Measurements from ENCODE around the gene JOSD1. TPM values are rescaled to one million over a fixed set of nuclear protein-coding genes. Genes with fewer than 3 reads are reported as not detected.
A peak's percentile ranks its signal among the peaks of the same experiment; 100 is the strongest.

Gene JOSD1
- 26.0 and 27.0 TPM in 2 replicates for polyA plus RNA-seq (2013)

DNA sequence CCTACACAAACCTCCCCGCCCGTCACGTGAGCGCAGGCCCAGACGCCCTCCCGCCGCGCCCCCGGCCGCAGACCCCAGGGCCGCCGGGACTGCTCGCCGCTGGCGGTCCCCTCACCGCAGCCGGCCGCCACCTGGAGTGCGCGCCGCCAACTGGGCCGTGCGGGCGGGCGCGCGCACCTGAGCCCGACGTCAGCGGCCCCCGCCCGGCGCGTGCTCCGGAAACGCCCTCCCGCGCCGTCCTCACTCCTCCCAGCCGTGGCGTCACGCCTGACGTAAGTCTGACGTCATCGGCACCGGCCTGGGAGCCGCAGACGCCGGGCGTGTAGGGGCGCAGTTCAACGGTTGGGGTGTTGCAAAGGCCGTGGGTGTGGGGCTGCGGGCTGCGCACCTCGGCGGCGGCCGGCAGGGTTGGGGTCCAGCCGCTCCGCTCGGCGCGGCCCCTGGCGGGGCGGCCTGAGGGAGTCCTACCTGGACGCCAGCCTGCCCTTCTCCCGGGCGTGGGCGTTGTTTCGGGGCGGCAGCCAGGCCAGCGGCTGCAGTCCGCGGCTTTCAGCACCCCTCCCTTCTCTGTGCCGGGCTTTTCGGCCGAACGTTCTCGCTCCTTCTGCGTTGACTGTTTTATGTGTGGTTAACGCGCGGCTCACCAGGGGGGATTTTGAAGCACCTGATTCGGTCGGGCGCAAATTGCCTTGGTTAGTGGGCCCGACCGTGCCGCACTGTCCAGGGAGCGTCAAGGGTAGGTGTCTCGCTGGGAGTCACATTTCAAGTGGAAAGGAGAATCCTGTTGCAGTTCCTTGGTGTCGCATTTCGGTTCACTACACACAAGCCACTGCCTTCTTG lies at the start of gene JOSD1:
TSS of gene JOSD1 (minus strand) at position 155 of the 840 bp plus-strand sequence. CDS start 956 bp downstream, outside the sequence.
- Histone ChIP-seq H3K79me1 (ENCODE audit: low read length) (peaks cover 20% of the 10 kb centered on the region), H4K8ac (ENCODE audit: low read depth, low read length) (peak within 1 kb of the TSS; percentile 90), H3K18ac (ENCODE audit: low read length) (peak within 1 kb of the TSS; percentile 98), H2BK120ac (ENCODE audit: insufficient read depth, low read length, poor library complexity) (peak within 1 kb of the TSS; percentile 95), H3K27ac (ENCODE audit: low read depth, low read length) (peak within 1 kb of the TSS; percentile 88), H2BK12ac (ENCODE audit: low read length) (peak within 1 kb of the TSS; percentile 70), H2AFZ (ENCODE audit: insufficient read depth, low read length, poor library complexity) (peak within 1 kb of the TSS; percentile 94), H3K36me3 (ENCODE audit: control insufficient read depth in 1 of 2, insufficient read depth in 2 of 2, low read length in 2 of 2) (no peaks in the 10 kb centered on the region), H3K14ac (ENCODE audit: low read length) (peak within 1 kb of the TSS; percentile 99), H4K12ac (ENCODE audit: low read depth, low read length) (peak within 1 kb of the TSS; percentile 87), H3K9me3 (ENCODE audit: insufficient read depth, low read depth, low read length) (no peaks in the 10 kb centered on the region), H3K4ac (ENCODE audit: low read depth, low read length) (peak within 1 kb of the TSS; percentile 96), H3K4me2 (ENCODE audit: low read length) (peak within 1 kb of the TSS; percentile 93), H3K27me3 (ENCODE audit: insufficient read depth, low read length) (no peaks in the 10 kb centered on the region), H2BK5ac (ENCODE audit: low read depth, low read length, poor library complexity) (peak within 1 kb of the TSS; percentile 93), H3K79me2 (ENCODE audit: control insufficient read depth, insufficient read depth, low read length, poor library complexity) (peaks cover 15% of the 10 kb centered on the region), H3K9ac (ENCODE audit: low read length) (peak within 1 kb of the TSS; percentile 99), H3K4me1 (ENCODE audit: control insufficient read depth in 1 of 2, insufficient read depth in 2 of 2, low read length in 2 of 2) (peaks cover 5 to 16% of the 10 kb centered on the region in 2 experiments), H2AK5ac (ENCODE audit: low read length) (peak within 1 kb of the TSS; percentile 98), H3K23ac (ENCODE audit: low read length) (no peak within 1 kb of the TSS), H3K4me3 (ENCODE audit: low read depth, low read length) (peak within 1 kb of the TSS; percentile 97), H4K91ac (ENCODE audit: low read depth, low read length) (peak within 1 kb of the TSS; percentile 96)
- WGBS (ENCODE audit: extremely low coverage, insufficient coverage, insufficient read length) = no CpG with 5 or more reads among the region's 94 CpGs
- DNase-seq = peak; percentile 93 to 99

DNA sequence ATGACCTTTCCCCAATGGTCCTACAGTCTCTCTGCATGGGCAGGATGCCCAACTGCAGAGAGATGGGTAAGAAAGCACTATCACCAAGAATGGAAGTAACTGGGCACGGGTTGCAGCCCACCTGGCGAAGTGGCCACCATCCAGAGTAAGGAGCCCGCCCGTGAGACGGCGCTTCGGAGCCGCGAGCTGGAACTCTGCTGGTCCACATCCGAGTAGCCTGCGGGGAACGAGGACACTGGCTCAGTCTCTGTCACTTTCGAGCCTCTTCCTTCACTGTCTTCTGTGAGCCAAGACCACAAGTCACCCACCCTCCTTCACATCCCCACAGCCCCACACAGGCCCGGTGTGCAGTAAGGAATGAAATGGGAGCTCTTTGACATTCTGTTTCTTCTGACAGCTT lies 49.4 kb upstream of the JOSD1 start:
- no peak overlapping the region for H4K8ac ChIP-seq (ENCODE audit: low read depth, low read length)

DNA sequence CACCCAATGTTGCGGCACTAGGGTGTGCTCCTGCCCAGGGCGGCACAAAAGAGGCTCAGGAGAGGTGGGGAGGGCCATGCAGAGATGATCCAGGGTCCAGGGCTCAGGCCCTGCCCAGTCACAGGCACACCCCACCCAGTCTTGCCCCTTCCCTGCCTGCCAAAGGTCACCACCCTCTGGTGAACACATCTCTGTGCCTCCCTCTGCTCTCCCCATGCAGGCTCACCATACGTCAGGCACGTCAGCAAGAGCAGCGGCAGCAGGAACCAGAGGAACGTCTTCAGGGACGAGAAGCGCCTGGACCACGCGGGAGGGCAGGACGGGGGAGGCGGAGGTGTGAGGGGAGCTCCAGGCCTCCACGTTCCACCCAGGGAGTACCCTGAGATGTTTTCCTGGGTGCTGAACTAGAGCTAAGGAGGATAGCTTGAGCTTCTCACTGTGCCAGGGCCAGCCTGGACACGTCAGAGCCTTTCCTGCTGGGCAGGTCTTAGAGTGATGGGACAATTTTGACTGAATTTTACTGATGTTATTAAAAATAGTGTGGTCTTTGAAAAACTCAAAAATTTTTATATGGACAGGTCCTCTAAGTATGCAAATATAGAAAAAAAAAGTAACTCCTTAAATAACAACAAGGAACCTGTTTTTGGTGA lies 47.9 kb upstream of the JOSD1 start:
- Histone ChIP-seq H2BK120ac (ENCODE audit: insufficient read depth, low read length, poor library complexity) (no peak overlapping the region), H2BK5ac (ENCODE audit: low read depth, low read length, poor library complexity) (no peak overlapping the region), H3K79me1 (ENCODE audit: low read length) (no peaks in the 10 kb centered on the region), H3K36me3 (ENCODE audit: control insufficient read depth in 1 of 2, insufficient read depth in 2 of 2, low read length in 2 of 2) (peaks cover 73 to 74% of the 10 kb centered on the region in 2 experiments), H3K4me3 (ENCODE audit: low read depth, low read length) (no peak overlapping the region), H2BK12ac (ENCODE audit: low read length) (no peak overlapping the region), H4K8ac (ENCODE audit: low read depth, low read length) (no peak overlapping the region), H3K27ac (ENCODE audit: low read depth, low read length) (no peak overlapping the region), H3K23ac (ENCODE audit: low read length) (no peak overlapping the region), H3K4me1 (ENCODE audit: control insufficient read depth in 1 of 2, insufficient read depth in 2 of 2, low read length in 2 of 2) (no peaks in the 10 kb centered on the region), H3K4me2 (ENCODE audit: low read length) (no peak overlapping the region), H3K9me3 (ENCODE audit: insufficient read depth, low read depth, low read length) (peaks cover 1% of the 10 kb centered on the region), H2AFZ (ENCODE audit: insufficient read depth, low read length, poor library complexity) (no peak overlapping the region), H3K18ac (ENCODE audit: low read length) (no peak overlapping the region), H3K79me2 (ENCODE audit: control insufficient read depth, insufficient read depth, low read length, poor library complexity) (no peaks in the 10 kb centered on the region), H4K91ac (ENCODE audit: low read depth, low read length) (no peak overlapping the region), H3K14ac (ENCODE audit: low read length) (no peak overlapping the region), H2AK5ac (ENCODE audit: low read length) (no peak overlapping the region), H4K12ac (ENCODE audit: low read depth, low read length) (no peak overlapping the region), H3K9ac (ENCODE audit: low read length) (no peak overlapping the region), H3K27me3 (ENCODE audit: insufficient read depth, low read length) (no peaks in the 10 kb centered on the region), H3K4ac (ENCODE audit: low read depth, low read length) (no peak overlapping the region)
- no CpG with 5 or more reads among the region's 14 CpGs for WGBS (ENCODE audit: extremely low coverage, insufficient coverage, insufficient read length)
- no peak for DNase-seq

More for the DNA sequence above, 49.4 kb upstream of the JOSD1 start:
- WGBS (ENCODE audit: extremely low coverage, insufficient coverage, insufficient read length) = no CpG with 5 or more reads among the region's 14 CpGs
- Histone ChIP-seq H2AFZ (ENCODE audit: insufficient read depth, low read length, poor library complexity) (no peak overlapping the region), H4K12ac (ENCODE audit: low read depth, low read length) (no peak overlapping the region), H3K4me1 (ENCODE audit: control insufficient read depth in 1 of 2, insufficient read depth in 2 of 2, low read length in 2 of 2) (peaks cover 8 to 13% of the 10 kb centered on the region in 2 experiments), H3K14ac (ENCODE audit: low read length) (no peak overlapping the region), H2AK5ac (ENCODE audit: low read length) (no peak overlapping the region), H3K4ac (ENCODE audit: low read depth, low read length) (no peak overlapping the region), H3K79me2 (ENCODE audit: control insufficient read depth, insufficient read depth, low read length, poor library complexity) (peaks cover 4% of the 10 kb centered on the region), H3K9me3 (ENCODE audit: insufficient read depth, low read depth, low read length) (peaks cover 1% of the 10 kb centered on the region), H3K9ac (ENCODE audit: low read length) (no peak overlapping the region), H3K23ac (ENCODE audit: low read length) (no peak overlapping the region), H3K79me1 (ENCODE audit: low read length) (peaks cover 4% of the 10 kb centered on the region), H3K36me3 (ENCODE audit: control insufficient read depth in 1 of 2, insufficient read depth in 2 of 2, low read length in 2 of 2) (peaks cover 66% of the 10 kb centered on the region in 2 experiments), H3K18ac (ENCODE audit: low read length) (no peak overlapping the region), H2BK12ac (ENCODE audit: low read length) (no peak overlapping the region), H4K91ac (ENCODE audit: low read depth, low read length) (no peak overlapping the region), H3K4me3 (ENCODE audit: low read depth, low read length) (no peak overlapping the region), H3K27ac (ENCODE audit: low read depth, low read length) (no peak overlapping the region), H3K27me3 (ENCODE audit: insufficient read depth, low read length) (no peaks in the 10 kb centered on the region), H2BK120ac (ENCODE audit: insufficient read depth, low read length, poor library complexity) (no peak overlapping the region), H2BK5ac (ENCODE audit: low read depth, low read length, poor library complexity) (no peak overlapping the region), H3K4me2 (ENCODE audit: low read length) (no peak overlapping the region)
- DNase-seq = no peak

DNA sequence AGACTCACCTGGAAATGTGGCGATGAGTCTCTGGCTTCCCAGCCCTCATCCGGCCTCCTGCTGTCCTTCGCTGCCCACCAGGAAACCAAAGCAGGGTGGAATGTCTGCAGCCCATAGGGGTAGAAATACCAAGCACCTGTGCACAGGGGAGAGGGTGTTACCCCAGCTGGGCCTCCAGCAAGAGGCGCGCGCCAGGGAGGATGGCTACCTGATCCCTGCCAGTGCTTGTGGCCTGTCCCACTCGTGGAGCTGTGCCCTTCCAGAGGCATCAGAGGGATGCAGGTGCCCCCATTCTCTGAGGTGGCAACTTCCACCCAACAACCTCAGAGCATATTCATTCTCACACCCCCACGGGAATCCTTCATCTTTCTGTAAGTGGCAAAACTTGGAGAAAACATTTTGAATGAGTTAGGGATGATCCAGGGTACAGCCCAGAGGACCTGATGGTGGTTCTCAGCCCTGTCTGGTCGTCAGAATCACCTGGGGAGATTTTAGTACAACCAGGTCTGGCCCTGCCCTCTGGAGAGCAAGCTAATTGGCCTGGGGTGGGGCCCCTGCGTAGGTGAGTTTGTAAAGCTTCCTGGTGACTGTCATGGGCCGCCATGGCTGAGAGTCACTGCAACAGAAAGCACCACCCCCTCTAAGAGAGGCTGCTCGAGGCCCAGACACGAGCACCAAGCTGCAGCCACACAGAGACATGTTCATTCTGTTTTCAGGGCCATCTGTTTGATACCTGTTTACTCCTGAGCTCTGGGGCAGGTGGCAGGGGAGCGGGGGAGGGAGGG lies 45.1 kb upstream of the JOSD1 start:
- H3K4ac ChIP-seq (ENCODE audit: low read depth, low read length) = no peak overlapping the region
- no peak overlapping the region for H3K14ac ChIP-seq (ENCODE audit: low read length)
- H4K8ac ChIP-seq (ENCODE audit: low read depth, low read length) = no peak overlapping the region
- H3K36me3 ChIP-seq (ENCODE audit: control insufficient read depth in 1 of 2, insufficient read depth in 2 of 2, low read length in 2 of 2) = peaks cover 71 to 75% of the 10 kb centered on the region in 2 experiments
- no peak overlapping the region for H3K27ac ChIP-seq (ENCODE audit: low read depth, low read length)
- no peak overlapping the region for H3K4me3 ChIP-seq (ENCODE audit: low read depth, low read length)
- H3K18ac ChIP-seq (ENCODE audit: low read length) = no peak overlapping the region
- no CpG with 5 or more reads among the region's 14 CpGs for WGBS (ENCODE audit: extremely low coverage, insufficient coverage, insufficient read length)
- H4K91ac ChIP-seq (ENCODE audit: low read depth, low read length) = no peak overlapping the region
- H3K4me1 ChIP-seq (ENCODE audit: control insufficient read depth in 1 of 2, insufficient read depth in 2 of 2, low read length in 2 of 2) = no peaks in the 10 kb centered on the region
- peaks cover 1% of the 10 kb centered on the region for H3K9me3 ChIP-seq (ENCODE audit: insufficient read depth, low read depth, low read length)
- H2BK120ac ChIP-seq (ENCODE audit: insufficient read depth, low read length, poor library complexity) = no peak overlapping the region
- no peaks in the 10 kb centered on the region for H3K27me3 ChIP-seq (ENCODE audit: insufficient read depth, low read length)
- no peaks in the 10 kb centered on the region for H3K79me2 ChIP-seq (ENCODE audit: control insufficient read depth, insufficient read depth, low read length, poor library complexity)
- H2AK5ac ChIP-seq (ENCODE audit: low read length) = no peak overlapping the region
- H2BK5ac ChIP-seq (ENCODE audit: low read depth, low read length, poor library complexity) = no peak overlapping the region
- H2BK12ac ChIP-seq (ENCODE audit: low read length) = no peak overlapping the region
- no peak overlapping the region for H3K4me2 ChIP-seq (ENCODE audit: low read length)
- H2AFZ ChIP-seq (ENCODE audit: insufficient read depth, low read length, poor library complexity) = no peak overlapping the region
- H3K79me1 ChIP-seq (ENCODE audit: low read length) = no peaks in the 10 kb centered on the region
- no peak overlapping the region for H4K12ac ChIP-seq (ENCODE audit: low read depth, low read length)
- H3K9ac ChIP-seq (ENCODE audit: low read length) = no peak overlapping the region
- no peak for DNase-seq
- no peak overlapping the region for H3K23ac ChIP-seq (ENCODE audit: low read length)

Measured in trophoblast cell (in vitro differentiated cells and primary cell).